Esophagus squamous epithelium (tissue), 5 donors: ENCODE measurements around the gene MROH9. TPM values are rescaled to one million over a fixed set of nuclear protein-coding genes. Genes with fewer than 3 reads are reported as not detected.

Experiments used
- DNase-seq: peaks from one replicate; lab custom pipeline; 2025; lab: John Stamatoyannopoulos, UW
- H3K27ac ChIP-seq, 4 donors: fragments of 200-600 bp; sonication (generic); one replicate each; pipeline ENCODE4 v1.5.1; 2016 to 2019; ENCODE audit warnings: mild to moderate bottlenecking in 1 of 4
- H3K27me3 ChIP-seq, 4 donors: fragments of 200-600 bp; sonication (generic); 1 replicate in 3 of 4; 2 replicates in 1 of 4; pipeline versions ENCODE4 v1.5.1 to v1.6.0; 2017 to 2021; ENCODE audit warnings: antibody characterized with exemption in 1 of 4
- H3K36me3 ChIP-seq, 3 donors: fragments of 200-600 bp; sonication (generic); one replicate each; pipeline ENCODE4 v1.5.1; 2016 to 2019
- H3K4me1 ChIP-seq, 3 donors: fragments of 200-600 bp; sonication (generic); one replicate each; pipeline ENCODE4 v1.5.1; 2017 to 2019
- H3K4me3 ChIP-seq, 4 donors: fragments of 200-600 bp; sonication (generic); 1 replicate in 3 of 4; 2 replicates in 1 of 4; pipeline ENCODE4 v1.5.1; 2016 to 2019; ENCODE audit warnings: mild to moderate bottlenecking in 2 of 4, moderate library complexity in 1 of 4
- H3K9me3 ChIP-seq, 3 donors: fragments of 200-600 bp; sonication (generic); one replicate each; pipeline ENCODE4 v1.5.1; 2016 to 2019
- CTCF ChIP-seq, 6 experiments: fragments of 450-650 bp in 4 of 6; fragments of 200-600 bp in 2 of 6; sonication (generic) in 2 of 6; IDR thresholded peaks; one replicate each; pipeline ENCODE4 v1.5.1; 2016 to 2019; ENCODE audit warnings: antibody characterized with exemption in 6 of 6, mild to moderate bottlenecking in 4 of 6, moderate library complexity in 4 of 6
- POLR2A ChIP-seq, 4 donors: fragments of 450-650 bp; IDR thresholded peaks; one replicate each; pipeline ENCODE4 v1.6.1; 2017; ENCODE audit warnings: antibody characterized with exemption in 4 of 4, mild to moderate bottlenecking in 4 of 4, moderate library complexity in 3 of 4
- WGBS, 2 donors: methylation state at CpG; one replicate each; pipeline ENCODE4 v1.1.5; 2018; 5-methylcytosine and 5-hydroxymethylcytosine counted together
- intact Hi-C: fragments of 100-400 bp; cut with DNase I; formaldehyde crosslinking; loops from one replicate; pipeline ENCODE4 v1.15.0; 2022
- total RNA-seq, 4 donors: library from RNA; depleted of rRNA; stranded (reverse); fragments of >200 nt; gene quantifications; one replicate each; pipeline ENCODE4 v1.1.0, GENCODE V29; 2016
- donor health status: DM: yes; HTN: yes; CAD: no.

Gene MROH9
- total RNA-seq, 4 donors from 2014 or later = not detected

DNA sequence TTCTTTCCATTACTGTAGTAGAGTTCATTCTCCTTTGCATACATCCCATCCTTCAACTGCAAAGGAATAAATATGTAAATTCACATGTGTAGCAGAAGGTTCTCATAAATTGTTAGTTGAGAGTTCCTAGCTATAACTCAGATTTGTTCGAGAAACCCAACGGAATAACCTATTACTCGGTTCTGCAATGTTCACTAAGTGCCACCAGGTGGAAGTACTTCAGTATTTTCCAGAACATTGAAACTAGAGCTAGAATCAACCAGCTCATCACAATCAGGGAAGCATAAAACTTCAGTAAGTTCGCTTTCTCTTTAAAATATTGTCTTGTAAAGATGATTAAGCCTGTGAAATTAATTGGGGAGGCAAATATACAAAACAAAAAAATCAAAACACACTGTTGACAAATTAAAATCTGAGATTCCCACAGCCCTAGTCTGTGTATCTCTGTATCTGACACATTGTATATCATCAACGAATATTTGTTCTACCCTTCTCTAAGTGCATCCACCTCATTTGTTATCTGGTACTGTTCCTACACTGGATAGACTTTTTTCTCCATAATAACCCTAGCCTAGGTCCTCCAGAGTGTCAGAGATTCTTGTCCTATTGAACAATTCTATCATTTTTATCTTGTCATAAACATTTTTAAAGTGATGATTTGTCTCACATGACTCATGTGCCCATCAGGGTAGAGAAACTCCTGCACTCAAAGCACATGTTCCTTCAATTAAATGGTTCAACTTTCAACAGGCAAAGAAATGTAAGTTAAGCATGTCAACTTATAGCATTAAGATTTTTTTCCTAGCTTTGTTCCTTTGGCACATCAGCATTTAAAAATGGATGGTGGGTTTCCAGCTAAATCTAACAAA lies 31.9 kb downstream of the MROH9 start:
- TF ChIP-seq CTCF (IDR thresholded peaks at IDR 0.05) (peak; percentile 31 to 75 (median 58)), POLR2A (IDR thresholded peaks at IDR 0.05) (no peak)
- WGBS, 2 donors = 25 to 32% methylated on average over 5 of the region's 5 CpGs
- Histone ChIP-seq H3K27me3 (no peaks in the 10 kb centered on the region), H3K9me3 (no peaks in the 10 kb centered on the region), H3K36me3 (no peaks in the 10 kb centered on the region), H3K4me3 (no peak overlapping the region), H3K4me1 (no peaks in the 10 kb centered on the region), H3K27ac (no peak overlapping the region)
- DNase-seq = no peak
- intact Hi-C loops = no loop called here

DNA sequence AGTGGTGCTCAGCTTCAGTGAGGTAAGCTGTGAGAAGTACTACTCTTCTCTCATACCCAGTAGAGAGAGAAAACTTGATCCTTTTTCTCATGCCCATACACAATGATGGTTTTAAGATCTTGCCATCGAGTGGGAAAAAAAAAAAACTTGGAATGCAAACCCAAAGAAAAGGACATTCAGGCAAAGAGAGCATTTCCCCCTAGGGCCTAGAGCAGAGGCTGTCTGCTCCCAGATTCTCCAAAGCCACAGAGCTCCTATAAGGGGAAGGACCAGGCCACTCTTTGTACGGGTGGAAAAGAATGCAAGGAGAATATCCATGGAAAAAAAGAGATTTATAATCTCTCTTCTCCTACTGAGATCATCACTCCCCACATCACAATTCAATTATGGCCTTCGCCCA lies 34.9 kb downstream of the MROH9 start:
- intact Hi-C loops = loop anchor here (10.0 kb wide), 1 partner anchor 265 kb away; no protein-coding TSS in a partner anchor
- Histone ChIP-seq H3K4me1 (no peaks in the 10 kb centered on the region), H3K9me3 (no peaks in the 10 kb centered on the region), H3K36me3 (no peaks in the 10 kb centered on the region), H3K27me3 (no peaks in the 10 kb centered on the region), H3K4me3 (no peak overlapping the region), H3K27ac (no peak overlapping the region)
- TF ChIP-seq CTCF (IDR thresholded peaks at IDR 0.05) = no peak
- no peak for TF ChIP-seq POLR2A (IDR thresholded peaks at IDR 0.05)
- DNase-seq = no peak
- 59 to 71% methylated on average over 3 of the region's 3 CpGs for WGBS, 2 donors

DNA sequence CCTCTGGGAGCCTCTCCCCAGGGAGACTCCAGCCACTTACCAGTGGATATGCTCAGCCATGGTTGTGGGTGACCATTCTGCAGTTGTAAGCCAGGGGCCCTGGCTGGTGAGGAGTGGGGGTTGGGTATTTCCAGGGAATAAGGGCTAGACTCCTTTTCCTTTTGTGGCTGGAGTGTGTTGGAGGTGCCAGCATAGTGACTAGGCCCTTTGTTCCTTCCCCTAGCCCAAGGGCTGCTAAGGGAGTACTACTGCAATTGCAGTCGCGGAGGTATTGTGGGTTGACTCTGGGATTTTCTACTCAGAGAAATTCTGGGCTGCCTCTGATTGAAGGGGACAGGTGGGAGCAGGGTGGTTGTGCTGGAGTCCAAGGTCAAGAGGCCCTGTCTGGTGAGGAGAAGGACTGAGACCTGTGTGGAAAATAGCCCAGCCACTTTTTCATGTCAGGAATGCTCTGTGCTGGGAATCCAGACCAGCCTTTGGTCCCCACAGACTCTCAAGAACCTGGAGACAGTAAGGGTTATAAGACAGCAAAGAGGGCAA lies 43.1 kb downstream of the MROH9 start:
- 100% methylated on average over 2 of the region's 2 CpGs; no CpG with 5 or more reads in 1 of the 2 donors for WGBS, 2 donors
- Histone ChIP-seq H3K27me3 (no peaks in the 10 kb centered on the region), H3K36me3 (no peaks in the 10 kb centered on the region), H3K4me3 (no peak overlapping the region), H3K27ac (no peak overlapping the region), H3K4me1 (no peaks in the 10 kb centered on the region), H3K9me3 (no peaks in the 10 kb centered on the region)
- TF ChIP-seq POLR2A (IDR thresholded peaks at IDR 0.05) (no peak), CTCF (IDR thresholded peaks at IDR 0.05) (no peak)
- DNase-seq = no peak
- intact Hi-C loops = loop anchor here (10.0 kb wide), 1 partner anchor 256 kb away; no protein-coding TSS in a partner anchor

GRCh38 chr1:170985406-170985805 lies 50.1 kb downstream of the MROH9 start:
- Histone ChIP-seq H3K27ac (no peak overlapping the region), H3K9me3 (no peaks in the 10 kb centered on the region), H3K4me1 (no peaks in the 10 kb centered on the region), H3K4me3 (no peak overlapping the region), H3K36me3 (no peaks in the 10 kb centered on the region), H3K27me3 (no peaks in the 10 kb centered on the region)
- WGBS, 2 donors = 72 to 78% methylated on average over 1 of the region's 1 CpG
- TF ChIP-seq POLR2A (IDR thresholded peaks at IDR 0.05) (no peak), CTCF (IDR thresholded peaks at IDR 0.05) (no peak)
- no peak for DNase-seq
- intact Hi-C loops = no loop called here

DNA sequence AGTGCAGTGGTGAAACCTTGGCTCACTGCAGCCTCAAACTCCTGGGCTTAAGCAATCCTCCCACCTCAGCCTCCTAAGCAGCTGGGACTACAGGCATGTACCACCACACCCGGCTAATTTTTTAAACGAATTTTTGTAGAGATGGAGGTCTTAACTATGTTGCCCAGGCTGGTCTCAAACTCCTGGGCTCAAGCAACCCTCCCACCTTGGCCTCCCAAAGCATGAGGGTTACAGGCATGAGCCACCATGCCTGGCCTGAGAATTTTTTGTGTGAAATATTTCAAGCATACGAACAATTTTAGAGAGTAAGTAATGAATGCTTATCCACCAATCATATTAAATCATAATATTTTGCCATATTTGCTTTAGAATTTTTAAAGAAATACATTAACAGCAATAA lies 51.6 kb downstream of the MROH9 start:
- no peaks in the 10 kb centered on the region for H3K36me3 ChIP-seq
- H3K4me3 ChIP-seq = no peak overlapping the region
- no peak for TF ChIP-seq POLR2A (IDR thresholded peaks at IDR 0.05)
- TF ChIP-seq CTCF (IDR thresholded peaks at IDR 0.05) = no peak
- intact Hi-C loops = no loop called here
- WGBS, 2 donors = 75 to 80% methylated on average over 3 of the region's 3 CpGs
- H3K4me1 ChIP-seq = no peaks in the 10 kb centered on the region
- H3K27me3 ChIP-seq = no peaks in the 10 kb centered on the region
- H3K9me3 ChIP-seq = no peaks in the 10 kb centered on the region
- no peak overlapping the region for H3K27ac ChIP-seq
- DNase-seq = no peak
